Naive thymus-derived CD4-positive, alpha-beta T cell (primary cell): ENCODE data around the gene YWHAE. TPM values are rescaled to one million over a fixed set of nuclear protein-coding genes. Genes with fewer than 3 reads are reported as not detected.
"Not testable (repeated sequence)": the region's sequence is repeated elsewhere in the genome, so short reads cannot be mapped to it uniquely, and the experiment has no call there.

ENCODE experiments used
- ATAC-seq: fragments of 150-1000 bp; cut with Tn5 transposase; 2 replicates; pipeline ENCODE4 v1.10.0; 2021; ENCODE audit warnings: mild to moderate bottlenecking, moderate library complexity
- CTCF ChIA-PET: fragments of 350-600 bp; sonication (Branson Sonifier 250); formaldehyde crosslinking; loops from one replicate; lab custom pipeline; 2021; ENCODE audit warnings: antibody characterized with exemption; lab: Charles Lee
- POLR2A ChIA-PET: fragments of 350-600 bp; sonication (Branson Sonifier 250); formaldehyde crosslinking; loops from one replicate; lab custom pipeline; 2021; ENCODE audit warnings: antibody characterized with exemption, inconsistent platforms; lab: Charles Lee
- DNase-seq, 9 donors: peaks; one replicate each; pipeline versions ENCODE4 v3.0.0 to v3.0.0-alpha.2; 2020 to 2022; ENCODE audit warnings: mixed read lengths in 1 of 9
- H3K27ac ChIP-seq: one replicate; pipeline ENCODE4 v1.7.0; 2013; ENCODE audit warnings: mild to moderate bottlenecking, low read depth, low read length, moderate library complexity
- H3K27me3 ChIP-seq, 2 donors: one replicate each; pipeline ENCODE4 v1.7.0; 2013; ENCODE audit warnings: low read length in 2 of 2, mild to moderate bottlenecking in 2 of 2, moderate library complexity in 2 of 2; ENCODE audit not compliant: control insufficient read depth in 2 of 2, insufficient read depth in 2 of 2
- H3K36me3 ChIP-seq, 3 experiments: 1 replicate in 2 of 3; 2 replicates in 1 of 3; pipeline ENCODE4 v1.7.0; 2013; ENCODE audit warnings: low read length in 3 of 3, mild to moderate bottlenecking in 3 of 3, moderate library complexity in 1 of 3; ENCODE audit not compliant: insufficient read depth in 3 of 3, control insufficient read depth in 2 of 3
- H3K4me1 ChIP-seq, 2 donors: one replicate each; pipeline ENCODE4 v1.7.0; 2013; ENCODE audit warnings: low read length in 2 of 2, mild to moderate bottlenecking in 2 of 2, moderate library complexity in 1 of 2; ENCODE audit not compliant: control insufficient read depth in 2 of 2, insufficient read depth in 2 of 2
- H3K4me3 ChIP-seq: 2 replicates; pipeline ENCODE4 v1.7.0; 2013; ENCODE audit warnings: mild to moderate bottlenecking, low read length
- H3K9me3 ChIP-seq, 3 experiments: 1 replicate in 2 of 3; 2 replicates in 1 of 3; pipeline ENCODE4 v1.7.0; 2013; ENCODE audit warnings: low read length in 3 of 3; ENCODE audit not compliant: control insufficient read depth in 2 of 3
- H3K27ac Mint-ChIP-seq, 9 donors: one replicate each; pipeline ENCODE4 v1.8.0; 2020 to 2022; ENCODE audit warnings: mixed read lengths in 9 of 9, mild to moderate bottlenecking in 8 of 9, moderate library complexity in 5 of 9, inconsistent platforms in 2 of 9
- H3K27me3 Mint-ChIP-seq, 5 donors: one replicate each; pipeline ENCODE4 v1.8.0; 2021 to 2022; ENCODE audit warnings: mixed read lengths in 5 of 5, mild to moderate bottlenecking in 1 of 5
- H3K36me3 Mint-ChIP-seq, 5 donors: one replicate each; pipeline ENCODE4 v1.8.0; 2020 to 2022; ENCODE audit warnings: mixed read lengths in 5 of 5, mild to moderate bottlenecking in 3 of 5, inconsistent platforms in 1 of 5
- H3K4me1 Mint-ChIP-seq, 7 donors: one replicate each; pipeline ENCODE4 v1.8.0; 2020 to 2022; ENCODE audit warnings: mixed read lengths in 7 of 7, mild to moderate bottlenecking in 3 of 7, inconsistent platforms in 1 of 7
- H3K4me3 Mint-ChIP-seq, 10 donors: one replicate each; pipeline ENCODE4 v1.8.0; 2020 to 2022; ENCODE audit warnings: mild to moderate bottlenecking in 10 of 10, mixed read lengths in 10 of 10, moderate library complexity in 6 of 10, inconsistent platforms in 2 of 10
- H3K9me3 Mint-ChIP-seq, 11 donors: one replicate each; pipeline ENCODE4 v1.8.0; 2020 to 2022; ENCODE audit warnings: mixed read lengths in 11 of 11, mild to moderate bottlenecking in 4 of 11, inconsistent platforms in 1 of 11, moderate library complexity in 1 of 11
- intact Hi-C, 2 donors: fragments of 100-400 bp; cut with micrococcal nuclease; formaldehyde crosslinking; loops; one replicate each; pipeline ENCODE4 v1.15.1; 2023
- polyA plus RNA-seq, 2 donors: library from polyadenylated mRNA; unstranded; fragments of 300-500 nt; fragmentation: Illumina TruSeq; gene quantifications; one replicate each; pipeline ENCODE4 v1.2.3, GENCODE V29; 2021
- total RNA-seq, 6 experiments: library from RNA in 5 of 6; stranded (reverse) in 5 of 6; gene quantifications; 1 replicate in 5 of 6; 2 replicates in 1 of 6; pipeline ENCODE4 v1.2.3 and lab custom pipeline; 2021 to 2026

The YWHAE gene
- total and polyA plus RNA-seq, 7 experiments from 2014 or later: 30.6 to 317 (median 127) TPM

- DNase-seq (no peak), ATAC-seq (no peak)
- Histone ChIP-seq H3K27me3 (no peaks in the 10 kb centered on the region), H3K27ac (no peak overlapping the region), H3K4me3 (no peak overlapping the region), H3K36me3 (no peaks in the 10 kb centered on the region), H3K4me1 (no peaks in the 10 kb centered on the region), H3K9me3 (no peaks in the 10 kb centered on the region)
- intact Hi-C loops: no loop called here
- no peaks in the 10 kb centered on the region for H3K4me1 Mint-ChIP-seq
- CTCF ChIA-PET: interaction anchor here (0.6 kb wide), 1 partner anchor 10 kb away, joined by 5 read pairs; no protein-coding TSS in a partner anchor
- no peaks in the 10 kb centered on the region for H3K36me3 Mint-ChIP-seq
- POLR2A ChIA-PET: no interaction called here
- H3K27ac Mint-ChIP-seq: no peak overlapping the region
- H3K27me3 Mint-ChIP-seq: peaks cover 5 to 34% (median 17%) of the 10 kb centered on the region in 5 donors
- no peaks in the 10 kb centered on the region for H3K9me3 Mint-ChIP-seq
- no peak overlapping the region for H3K4me3 Mint-ChIP-seq
These were observed 84.6 kb downstream of the YWHAE start for GRCh38 chr17:1315409-1315808.

GRCh38 chr17:1313270-1314005 lies 86.6 kb downstream of the YWHAE start:
- Mint-ChIP-seq H3K36me3 (no peaks in the 10 kb centered on the region), H3K4me1 (no peaks in the 10 kb centered on the region), H3K27ac (peak overlapping the region in 1 of 9 donors; percentile 4), H3K27me3 (peaks cover 0 to 25% (median 13%) of the 10 kb centered on the region in 5 donors), H3K9me3 (no peaks in the 10 kb centered on the region), H3K4me3 (no peak overlapping the region)
- ChIA-PET POLR2A (no interaction called here), CTCF (no interaction called here)
- no peak overlapping the region for H3K4me3 ChIP-seq
- no peaks in the 10 kb centered on the region for H3K36me3 ChIP-seq
- no peak for ATAC-seq
- no peak for DNase-seq
- no peaks in the 10 kb centered on the region for H3K9me3 ChIP-seq
- H3K27me3 ChIP-seq: no peaks in the 10 kb centered on the region
- no peak overlapping the region for H3K27ac ChIP-seq
- intact Hi-C loops: no loop called here
- H3K4me1 ChIP-seq: no peaks in the 10 kb centered on the region

- DNase-seq (no peak), ATAC-seq (no peak)
- ChIA-PET POLR2A (no interaction called here), CTCF (no interaction called here)
- no peak overlapping the region for H3K27ac ChIP-seq
- Mint-ChIP-seq H3K9me3 (peaks cover 0 to 4% (median 0%) of the 10 kb centered on the region in 11 donors), H3K4me1 (no peaks in the 10 kb centered on the region), H3K27me3 (peaks cover 0 to 31% (median 19%) of the 10 kb centered on the region in 5 donors), H3K36me3 (no peaks in the 10 kb centered on the region), H3K4me3 (no peak overlapping the region), H3K27ac (no peak overlapping the region)
- H3K27me3 ChIP-seq: no peaks in the 10 kb centered on the region
- H3K4me3 ChIP-seq: no peak overlapping the region
- H3K9me3 ChIP-seq: no peaks in the 10 kb centered on the region
- no peaks in the 10 kb centered on the region for H3K4me1 ChIP-seq
- intact Hi-C loops: no loop called here
- H3K36me3 ChIP-seq: no peaks in the 10 kb centered on the region
These were observed 87.7 kb downstream of the YWHAE start for GRCh38 chr17:1312261-1312870.

- H3K4me3 Mint-ChIP-seq, intact Hi-C loops, H3K9me3 Mint-ChIP-seq, ATAC-seq, H3K4me1 Mint-ChIP-seq, DNase-seq, H3K4me3 ChIP-seq, H3K36me3 ChIP-seq, H3K27me3 ChIP-seq, H3K9me3 ChIP-seq, H3K36me3 Mint-ChIP-seq, CTCF ChIA-PET, H3K4me1 ChIP-seq, H3K27ac Mint-ChIP-seq, H3K27ac ChIP-seq, POLR2A ChIA-PET: not testable (repeated sequence)
- H3K27me3 Mint-ChIP-seq: peaks cover 6 to 21% (median 15%) of the 10 kb centered on the region in 5 donors
These were observed 92.2 kb downstream of the YWHAE start for GRCh38 chr17:1307829-1308228.

DNA sequence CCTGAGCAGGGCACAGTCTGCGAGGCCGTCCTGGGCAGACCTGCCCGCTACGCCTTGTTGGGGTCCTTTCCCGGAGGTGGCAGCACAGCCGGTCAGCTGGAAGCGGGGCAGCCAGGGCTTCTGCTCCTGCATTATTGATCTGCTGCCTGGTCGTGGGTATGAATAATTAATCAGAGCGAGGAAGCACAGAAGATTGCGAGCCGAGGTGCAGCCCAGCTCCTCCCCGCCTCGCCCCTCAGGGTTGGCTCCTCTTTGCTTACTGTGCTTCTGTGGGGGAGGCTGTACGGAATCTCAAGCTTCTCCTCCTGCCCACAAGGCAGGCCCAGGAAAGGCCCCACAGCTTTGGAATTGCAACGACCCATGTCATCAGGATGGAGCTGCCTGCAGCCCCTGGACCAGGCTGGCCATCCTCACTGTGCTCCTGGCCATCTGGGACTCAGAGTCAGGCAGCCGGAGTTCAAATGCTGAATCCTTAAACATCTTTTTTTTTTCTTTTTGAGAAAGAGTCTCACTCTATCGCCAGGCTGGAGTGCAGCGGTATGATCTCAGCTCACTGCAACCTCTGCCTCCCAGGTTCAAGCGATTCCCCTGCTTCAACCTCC lies 95.0 kb downstream of the YWHAE start:
- no peaks in the 10 kb centered on the region for H3K27me3 ChIP-seq
- no peak overlapping the region for H3K4me3 ChIP-seq
- H3K36me3 ChIP-seq: no peaks in the 10 kb centered on the region
- POLR2A ChIA-PET: no interaction called here
- H3K4me1 ChIP-seq: no peaks in the 10 kb centered on the region
- Mint-ChIP-seq H3K4me3 (no peak overlapping the region), H3K27ac (no peak overlapping the region), H3K4me1 (peaks cover 0 to 8% (median 4%) of the 10 kb centered on the region in 7 donors), H3K36me3 (no peaks in the 10 kb centered on the region), H3K27me3 (peaks cover 6 to 21% (median 15%) of the 10 kb centered on the region in 5 donors), H3K9me3 (peaks cover 0 to 4% (median 0%) of the 10 kb centered on the region in 11 donors)
- no peaks in the 10 kb centered on the region for H3K9me3 ChIP-seq
- intact Hi-C loops: no loop called here
- ATAC-seq (no peak), DNase-seq (no peak)
- H3K27ac ChIP-seq: no peak overlapping the region
- CTCF ChIA-PET: interaction anchor here (0.5 to 0.6 kb wide), 2 partner anchors 10 to 11 kb away, joined by 5 read pairs; no protein-coding TSS in a partner anchor

- CTCF ChIA-PET: interaction anchor here (0.5 kb wide), 1 partner anchor 10 kb away, joined by 5 read pairs; no protein-coding TSS in a partner anchor
- Histone ChIP-seq H3K27ac (no peak overlapping the region), H3K4me3 (no peak overlapping the region), H3K36me3 (no peaks in the 10 kb centered on the region), H3K4me1 (no peaks in the 10 kb centered on the region), H3K9me3 (no peaks in the 10 kb centered on the region), H3K27me3 (no peaks in the 10 kb centered on the region)
- intact Hi-C loops: no loop called here
- POLR2A ChIA-PET: no interaction called here
- H3K27me3 Mint-ChIP-seq: peaks cover 6 to 21% (median 15%) of the 10 kb centered on the region in 5 donors
- DNase-seq (no peak), ATAC-seq (no peak)
- no peaks in the 10 kb centered on the region for H3K36me3 Mint-ChIP-seq
- H3K4me1 Mint-ChIP-seq: peaks cover 0 to 10% (median 5%) of the 10 kb centered on the region in 7 donors
- H3K27ac Mint-ChIP-seq: no peak overlapping the region
- H3K9me3 Mint-ChIP-seq: peaks cover 0 to 4% (median 0%) of the 10 kb centered on the region in 11 donors
- H3K4me3 Mint-ChIP-seq: no peak overlapping the region
These were observed 95.5 kb downstream of the YWHAE start for GRCh38 chr17:1304522-1304921.
